ENCODE measurements around the gene PRKAR2B. TPM values are rescaled to one million over a fixed set of nuclear protein-coding genes. Genes with fewer than 3 reads are reported as not detected.

The PRKAR2B gene
- total RNA-seq, 3 donors from 2014 or later (not counting 1 experiment from before 2014, with no cell fraction given) = 2.1 to 14.3 (median 4.0) TPM

- peaks cover 9% of the 10 kb centered on the region for H3K4me1 ChIP-seq (ENCODE audit: control insufficient read depth, insufficient read depth, low read length)
- Mint-ChIP-seq H3K27ac (no peak overlapping the region), H3K27me3 (ENCODE audit: low read depth in 2 of 2) (peaks cover 31 to 48% of the 10 kb centered on the region in 2 donors), H3K36me3 (no peaks in the 10 kb centered on the region), H3K4me1 (peaks cover 10 to 12% of the 10 kb centered on the region in 2 donors), H3K4me3 (no peak overlapping the region), H3K9me3 (no peaks in the 10 kb centered on the region)
- intact Hi-C loops (cut with micrococcal nuclease) = no loop called here
- no peak overlapping the region for H3K27ac ChIP-seq (ENCODE audit: low read length)
- DNase-seq = no peak
- H3K27me3 ChIP-seq (ENCODE audit: control insufficient read depth, insufficient read depth, low read length) = peaks cover 14% of the 10 kb centered on the region
- no peaks in the 10 kb centered on the region for H3K9me3 ChIP-seq (ENCODE audit: control insufficient read depth, insufficient read depth, low read length)
- WGBS (ENCODE audit: insufficient coverage) = 100% methylated on average over 1 of the region's 4 CpGs
- H3K36me3 ChIP-seq (ENCODE audit: control insufficient read depth, insufficient read depth, low read length) = no peaks in the 10 kb centered on the region
- no peak for ATAC-seq
- no peak for TF ChIP-seq CTCF (IDR thresholded peaks at IDR 0.05)
- H3K4me3 ChIP-seq (ENCODE audit: low read length) = no peak overlapping the region
Observed at GRCh38 chr7:107048783-107049418, 4.4 kb downstream of the PRKAR2B start.

- peaks cover 7% of the 10 kb centered on the region for H3K4me1 ChIP-seq (ENCODE audit: control insufficient read depth, insufficient read depth, low read length)
- Mint-ChIP-seq H3K9me3 (no peaks in the 10 kb centered on the region), H3K27ac (no peak overlapping the region), H3K27me3 (ENCODE audit: low read depth in 2 of 2) (peaks cover 31 to 48% of the 10 kb centered on the region in 2 donors), H3K4me1 (peaks cover 7 to 12% of the 10 kb centered on the region in 2 donors), H3K4me3 (no peak overlapping the region), H3K36me3 (no peaks in the 10 kb centered on the region)
- no peak for ATAC-seq
- 80% methylated on average over 1 of the region's 1 CpG for whole genome bisulfite sequencing (ENCODE audit: insufficient coverage)
- no peaks in the 10 kb centered on the region for H3K36me3 ChIP-seq (ENCODE audit: control insufficient read depth, insufficient read depth, low read length)
- no peak overlapping the region for H3K27ac ChIP-seq (ENCODE audit: low read length)
- H3K9me3 ChIP-seq (ENCODE audit: control insufficient read depth, insufficient read depth, low read length) = no peaks in the 10 kb centered on the region
- no peak overlapping the region for H3K4me3 ChIP-seq (ENCODE audit: low read length)
- intact Hi-C loops (cut with micrococcal nuclease) = no loop called here
- DNase-seq = no peak
- H3K27me3 ChIP-seq (ENCODE audit: control insufficient read depth, insufficient read depth, low read length) = peaks cover 14% of the 10 kb centered on the region
- no peak for TF ChIP-seq CTCF (IDR thresholded peaks at IDR 0.05)
Observed at GRCh38 chr7:107049480-107049879, 5.0 kb downstream of the PRKAR2B start.

GRCh38 chr7:107049971-107050532 lies 5.5 kb downstream of the PRKAR2B start:
- no peak for TF ChIP-seq CTCF (IDR thresholded peaks at IDR 0.05)
- no peak for DNase-seq
- intact Hi-C loops (cut with micrococcal nuclease) = no loop called here
- no peak overlapping the region for H3K27ac Mint-ChIP-seq
- Histone ChIP-seq H3K27me3 (ENCODE audit: control insufficient read depth, insufficient read depth, low read length) (peaks cover 14% of the 10 kb centered on the region), H3K9me3 (ENCODE audit: control insufficient read depth, insufficient read depth, low read length) (no peaks in the 10 kb centered on the region), H3K4me3 (ENCODE audit: low read length) (no peak overlapping the region), H3K27ac (ENCODE audit: low read length) (no peak overlapping the region), H3K36me3 (ENCODE audit: control insufficient read depth, insufficient read depth, low read length) (no peaks in the 10 kb centered on the region), H3K4me1 (ENCODE audit: control insufficient read depth, insufficient read depth, low read length) (peaks cover 5% of the 10 kb centered on the region)
- H3K4me3 Mint-ChIP-seq = no peak overlapping the region
- H3K4me1 Mint-ChIP-seq = peaks cover 6 to 12% of the 10 kb centered on the region in 2 donors
- no peak for ATAC-seq
- no peaks in the 10 kb centered on the region for H3K9me3 Mint-ChIP-seq
- 89% methylated on average over 1 of the region's 1 CpG for WGBS (ENCODE audit: insufficient coverage)
- peaks cover 31 to 48% of the 10 kb centered on the region in 2 donors for H3K27me3 Mint-ChIP-seq (ENCODE audit: low read depth in 2 of 2)
- no peaks in the 10 kb centered on the region for H3K36me3 Mint-ChIP-seq
